OCI-LY1 (cell line): ENCODE data around the gene PTPMT1.
"Not testable (repeated sequence)": the region's sequence is repeated elsewhere in the genome, so short reads cannot be mapped to it uniquely, and the experiment has no call there.

Experiments used
- H2AFZ ChIP-seq: fragments of 200-600 bp; sonication (generic), shearing (Covaris generic); 2 replicates; pipeline ENCODE4 v1.6.0; 2014; ENCODE audit warnings: antibody characterized with exemption, mild to moderate bottlenecking, low read length
- H3F3A ChIP-seq: fragments of 200-600 bp; sonication (generic), shearing (Covaris generic); 2 replicates; pipeline ENCODE4 v1.6.0; 2014; ENCODE audit warnings: mild to moderate bottlenecking, antibody characterized with exemption, low read length, moderate library complexity; ENCODE audit not compliant: insufficient read depth
- H3K27ac ChIP-seq: fragments of 200-600 bp; sonication (generic); 2 replicates; pipeline ENCODE4 v1.5.1; 2014; ENCODE audit warnings: low read length, mixed run types, mild to moderate bottlenecking, low read depth; ENCODE audit not compliant: poor library complexity, severe bottlenecking
- H3K27me3 ChIP-seq: fragments of 200-600 bp; sonication (generic); 2 replicates; pipeline ENCODE4 v1.6.0; 2014; ENCODE audit warnings: antibody characterized with exemption, mild to moderate bottlenecking, low read length, moderate library complexity; ENCODE audit not compliant: insufficient read depth
- H3K36me3 ChIP-seq: fragments of 200-600 bp; sonication (generic); 2 replicates; pipeline ENCODE4 v1.6.1; 2014; ENCODE audit warnings: mild to moderate bottlenecking, antibody characterized with exemption, low read length, moderate library complexity, mixed read lengths; ENCODE audit not compliant: insufficient read depth
- H3K4me1 ChIP-seq: fragments of 200-600 bp; sonication (generic); 2 replicates; pipeline ENCODE4 v1.5.1; 2014; ENCODE audit warnings: mild to moderate bottlenecking, low read length, moderate library complexity; ENCODE audit not compliant: insufficient read depth, severe bottlenecking
- H3K4me2 ChIP-seq: fragments of 200-600 bp; sonication (generic), shearing (Covaris generic); 2 replicates; pipeline ENCODE4 v1.6.1; 2014; ENCODE audit warnings: low read length
- H3K4me3 ChIP-seq: fragments of 200-600 bp; sonication (generic); 2 replicates; pipeline ENCODE4 v1.5.1; 2014; ENCODE audit warnings: low read length, low read depth, mild to moderate bottlenecking, mixed read lengths; ENCODE audit not compliant: poor library complexity, severe bottlenecking
- H3K79me2 ChIP-seq: fragments of 200-600 bp; shearing (Covaris generic); 2 replicates; pipeline ENCODE4 v1.6.1; 2016; ENCODE audit warnings: mixed run types, low read length, mixed read lengths; ENCODE audit not compliant: insufficient read depth
- H3K9ac ChIP-seq: fragments of 200-600 bp; sonication (generic), shearing (Covaris generic); 2 replicates; pipeline ENCODE4 v1.6.1; 2014; ENCODE audit warnings: mild to moderate bottlenecking, low read length, mixed read lengths
- H3K9me2 ChIP-seq: fragments of 200-600 bp; sonication (generic), shearing (Covaris generic); 2 replicates; pipeline ENCODE4 v1.6.1; 2014; ENCODE audit warnings: low read depth, mild to moderate bottlenecking, low read length, mixed read lengths
- H3K9me3 ChIP-seq: fragments of 200-600 bp; shearing (Covaris generic); 2 replicates; pipeline ENCODE4 v1.6.1; 2014; ENCODE audit warnings: low read length, mixed read lengths
- H4K20me1 ChIP-seq: fragments of 200-600 bp; sonication (generic), shearing (Covaris generic); 2 replicates; pipeline ENCODE4 v1.6.0; 2016; ENCODE audit warnings: mild to moderate bottlenecking, low read length; ENCODE audit not compliant: insufficient read depth
- EZH2 ChIP-seq: fragments of 200-600 bp; sonication (generic), shearing (Covaris generic); IDR thresholded peaks from 2 replicates; pipeline ENCODE4 v1.8.0; 2017; ENCODE audit warnings: borderline replicate concordance, mixed run types, mild to moderate bottlenecking, antibody characterized with exemption, low read length, moderate library complexity, mixed read lengths
- TF ChIP-seq, protein P1 (sequence below): fragments of 200-600 bp; sonication (generic), shearing (Covaris generic); IDR thresholded peaks from 2 replicates; pipeline ENCODE4 v1.5.1; 2017; ENCODE audit warnings: mild to moderate bottlenecking, antibody characterized with exemption, low read length, moderate library complexity, mixed read lengths

Gene PTPMT1

DNA sequence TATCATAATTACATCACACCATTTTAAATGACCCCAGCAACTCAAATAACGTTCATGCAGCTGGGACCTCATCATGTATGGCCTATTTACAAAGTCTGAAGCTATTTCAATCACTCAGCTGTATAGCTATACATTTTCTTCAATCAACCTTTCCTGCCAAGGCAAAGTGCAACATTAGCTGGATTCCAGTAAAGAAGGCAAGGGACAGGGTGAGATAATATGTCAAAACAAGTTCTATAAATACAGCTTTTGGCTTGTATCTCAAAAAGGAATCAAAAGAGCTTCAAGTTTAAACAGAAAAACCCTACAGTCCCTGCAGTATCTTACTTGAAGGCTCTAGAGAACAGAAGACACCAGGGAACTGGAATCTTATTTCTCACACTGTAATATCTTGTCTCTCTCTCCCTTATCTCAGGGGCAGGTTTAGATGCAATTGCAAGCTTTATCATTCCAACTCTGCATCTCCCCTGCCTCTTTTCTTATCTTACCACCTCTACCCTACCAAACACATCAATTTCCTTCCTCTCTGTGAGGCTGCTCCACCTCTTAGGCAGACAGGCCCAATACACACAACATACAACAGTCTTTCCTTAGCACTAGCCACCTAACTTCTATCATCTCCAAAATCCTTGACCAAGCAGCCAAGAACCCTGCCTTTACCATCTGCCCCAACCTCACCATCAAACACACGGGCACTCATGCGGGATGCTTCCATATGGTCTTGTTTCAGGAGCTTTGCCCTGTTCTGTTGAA lies 47.0 kb upstream of the PTPMT1 start:
- Histone ChIP-seq H3F3A (no peaks in the 10 kb centered on the region; the same call in 1 of the 2 replicates), H3K9me3 (no peaks in the 10 kb centered on the region), H3K27me3 (no peaks in the 10 kb centered on the region), H3K9ac (no peak overlapping the region; the same call in 1 of the 2 replicates), H3K79me2 (peaks cover 89% of the 10 kb centered on the region), H3K4me3 (no peak overlapping the region), H3K4me1 (peaks cover 62% of the 10 kb centered on the region), H4K20me1 (no peaks in the 10 kb centered on the region), H3K36me3 (peaks cover 3% of the 10 kb centered on the region; the same call in 1 of the 2 replicates), H3K27ac (peak overlapping the region; percentile 62), H3K4me2 (no peak overlapping the region; the same call in 1 of the 2 replicates), H3K9me2 (no peaks in the 10 kb centered on the region), H2AFZ (no peak overlapping the region)
- TF ChIP-seq, protein P1, sequence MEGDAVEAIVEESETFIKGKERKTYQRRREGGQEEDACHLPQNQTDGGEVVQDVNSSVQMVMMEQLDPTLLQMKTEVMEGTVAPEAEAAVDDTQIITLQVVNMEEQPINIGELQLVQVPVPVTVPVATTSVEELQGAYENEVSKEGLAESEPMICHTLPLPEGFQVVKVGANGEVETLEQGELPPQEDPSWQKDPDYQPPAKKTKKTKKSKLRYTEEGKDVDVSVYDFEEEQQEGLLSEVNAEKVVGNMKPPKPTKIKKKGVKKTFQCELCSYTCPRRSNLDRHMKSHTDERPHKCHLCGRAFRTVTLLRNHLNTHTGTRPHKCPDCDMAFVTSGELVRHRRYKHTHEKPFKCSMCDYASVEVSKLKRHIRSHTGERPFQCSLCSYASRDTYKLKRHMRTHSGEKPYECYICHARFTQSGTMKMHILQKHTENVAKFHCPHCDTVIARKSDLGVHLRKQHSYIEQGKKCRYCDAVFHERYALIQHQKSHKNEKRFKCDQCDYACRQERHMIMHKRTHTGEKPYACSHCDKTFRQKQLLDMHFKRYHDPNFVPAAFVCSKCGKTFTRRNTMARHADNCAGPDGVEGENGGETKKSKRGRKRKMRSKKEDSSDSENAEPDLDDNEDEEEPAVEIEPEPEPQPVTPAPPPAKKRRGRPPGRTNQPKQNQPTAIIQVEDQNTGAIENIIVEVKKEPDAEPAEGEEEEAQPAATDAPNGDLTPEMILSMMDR: no peak
- TF ChIP-seq EZH2: no peak

DNA sequence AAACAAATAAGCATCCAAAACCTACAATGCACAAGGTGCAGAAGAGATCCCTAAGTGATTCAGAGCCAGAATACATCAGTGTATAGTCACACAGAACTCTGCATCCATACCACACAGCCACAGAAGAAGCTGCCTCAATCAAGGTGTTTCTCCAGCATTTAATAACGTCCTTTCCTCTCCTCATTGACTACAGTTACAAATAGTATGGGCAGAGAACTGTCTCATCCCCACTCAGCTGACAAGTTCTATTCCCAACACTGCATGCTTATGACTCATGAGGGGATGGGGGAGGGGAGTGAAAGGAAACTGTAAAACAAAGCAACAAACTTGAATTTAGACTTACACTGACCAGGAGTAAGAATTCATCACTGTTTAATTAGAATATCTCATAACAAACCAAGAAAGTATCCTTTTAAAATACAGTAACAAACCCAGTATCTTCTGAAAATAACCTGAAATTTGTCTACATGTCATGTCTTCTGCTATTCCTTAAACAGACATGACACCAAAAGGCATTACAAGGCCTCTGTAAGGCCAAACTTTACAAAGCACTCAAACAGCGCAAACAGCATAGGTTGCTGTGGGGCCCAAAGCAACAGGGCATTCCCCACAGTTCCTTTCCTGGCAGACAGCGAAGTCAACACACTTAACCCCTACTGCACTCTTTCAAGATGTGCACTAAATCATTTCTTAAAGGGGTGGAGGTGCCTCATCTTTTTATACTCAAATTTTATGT lies 41.7 kb upstream of the PTPMT1 start:
- Histone ChIP-seq H3K9ac (peak overlapping the region; percentile 2; the same call in 1 of the 2 replicates), H3K27me3 (no peaks in the 10 kb centered on the region), H3K4me1 (peaks cover 58% of the 10 kb centered on the region), H3F3A (no peaks in the 10 kb centered on the region), H3K27ac (peak overlapping the region; percentile 87), H3K4me3 (no peak overlapping the region), H3K9me3 (no peaks in the 10 kb centered on the region), H3K4me2 (peak overlapping the region; percentile 63; the same call in 1 of the 2 replicates), H3K79me2 (peaks cover 91% of the 10 kb centered on the region), H3K9me2 (no peaks in the 10 kb centered on the region), H3K36me3 (peaks cover 16% of the 10 kb centered on the region; the same call in 1 of the 2 replicates), H2AFZ (no peak overlapping the region), H4K20me1 (no peaks in the 10 kb centered on the region)
- TF ChIP-seq EZH2: no peak
- TF ChIP-seq, protein P1: no peak

DNA sequence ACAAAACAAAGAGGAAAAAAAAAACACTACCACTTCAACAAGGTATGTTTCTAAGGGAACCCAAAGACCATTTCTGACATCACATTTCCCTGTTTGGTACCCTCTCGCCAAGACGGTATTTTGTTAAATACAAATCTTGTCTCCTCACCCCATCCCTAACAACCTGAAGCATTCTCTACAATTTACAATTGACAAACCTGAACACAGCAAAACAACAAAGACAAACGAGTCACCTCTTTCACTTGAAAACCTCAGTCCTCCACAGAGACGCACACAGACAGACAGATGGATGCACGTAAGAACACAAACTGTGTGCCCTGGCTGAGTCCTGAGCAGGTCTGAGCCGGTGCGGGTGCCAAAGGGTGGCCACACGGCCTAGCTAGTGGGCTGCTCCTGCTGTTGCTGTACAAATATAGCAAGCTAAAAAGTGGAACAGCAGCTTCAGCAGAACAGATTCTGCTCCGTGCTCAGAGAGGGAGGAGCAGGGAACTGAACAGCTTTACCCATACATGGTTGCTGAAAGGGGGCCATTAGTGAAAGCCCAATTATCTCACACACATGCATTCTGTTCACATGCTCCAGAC lies 41.0 kb upstream of the PTPMT1 start:
- Histone ChIP-seq H3K36me3 (peaks cover 16% of the 10 kb centered on the region; the same call in 1 of the 2 replicates), H3K4me1 (peaks cover 53% of the 10 kb centered on the region), H4K20me1 (no peaks in the 10 kb centered on the region), H2AFZ (no peak overlapping the region), H3K9ac (peak overlapping the region; percentile 49), H3K27me3 (no peaks in the 10 kb centered on the region), H3K9me2 (no peaks in the 10 kb centered on the region), H3K4me2 (peak overlapping the region; percentile 63), H3K4me3 (peak overlapping the region; percentile 35), H3K9me3 (no peaks in the 10 kb centered on the region), H3K27ac (peak overlapping the region; percentile 87), H3K79me2 (peaks cover 93% of the 10 kb centered on the region), H3F3A (no peaks in the 10 kb centered on the region)
- no peak for TF ChIP-seq EZH2

DNA sequence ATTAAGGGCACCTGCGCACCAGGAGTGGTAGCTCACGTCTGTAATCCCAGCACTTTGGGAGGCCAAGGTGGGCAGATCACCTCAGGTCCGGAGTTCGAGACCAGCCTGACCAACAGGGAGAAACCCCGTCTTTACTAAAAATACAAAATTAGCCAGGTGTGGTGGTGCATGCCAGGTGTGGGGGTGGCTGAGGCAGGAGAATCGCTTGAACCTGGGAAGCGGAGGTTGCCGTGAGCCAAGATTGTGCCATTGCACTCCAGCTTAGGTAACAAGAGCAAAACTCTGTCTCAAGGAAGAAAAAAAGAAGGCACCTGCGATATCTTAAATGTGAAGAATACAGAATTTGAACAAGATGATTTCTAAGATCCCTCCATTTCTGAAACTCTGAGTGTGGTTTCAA lies 39.4 kb upstream of the PTPMT1 start:
- H3F3A ChIP-seq, H3K27me3 ChIP-seq, H3K9me2 ChIP-seq, H3K9ac ChIP-seq, H3K4me3 ChIP-seq, H3K9me3 ChIP-seq, H4K20me1 ChIP-seq, H2AFZ ChIP-seq: not testable (repeated sequence)
- peak overlapping the region; percentile 87 for H3K27ac ChIP-seq
- peaks cover 53% of the 10 kb centered on the region for H3K4me1 ChIP-seq
- H3K4me2 ChIP-seq: peak overlapping the region; percentile 28; the same call in 1 of the 2 replicates
- H3K36me3 ChIP-seq: peaks cover 12% of the 10 kb centered on the region; the same call in 1 of the 2 replicates
- H3K79me2 ChIP-seq: peaks cover 93% of the 10 kb centered on the region
